HepG2 (cell line): Measurements from ENCODE around the gene TAF11L4.
"Not testable (repeated sequence)": the region's sequence is repeated elsewhere in the genome, so short reads cannot be mapped to it uniquely, and the experiment has no call there.

Experiments used
- ZHX1 ChIP-seq: sonication (generic); formaldehyde crosslinking; IDR thresholded peaks from 2 replicates; pipeline ENCODE4 v1.8.1; 2022; ENCODE audit warnings: low read depth, mild to moderate bottlenecking, missing genetic modification reagents
- ZNF790 ChIP-seq: sonication (generic); formaldehyde crosslinking; IDR thresholded peaks from 2 replicates; pipeline ENCODE4 v1.8.0; 2022; ENCODE audit warnings: missing genetic modification reagents, mild to moderate bottlenecking, borderline replicate concordance

GRCh38 chr5:17521501-17521900 is at the start of gene TAF11L4:
- not testable (repeated sequence) for TF ChIP-seq ZNF790, ZHX1 (CRISPR knock-in tag)
